ENCODE measurements around the gene TOR1AIP2. TPM values are rescaled to one million over a fixed set of nuclear protein-coding genes. Genes with fewer than 3 reads are reported as not detected.

Gene TOR1AIP2
- total RNA-seq, 1 experiment from 2014 or later = 73.9 TPM

DNA sequence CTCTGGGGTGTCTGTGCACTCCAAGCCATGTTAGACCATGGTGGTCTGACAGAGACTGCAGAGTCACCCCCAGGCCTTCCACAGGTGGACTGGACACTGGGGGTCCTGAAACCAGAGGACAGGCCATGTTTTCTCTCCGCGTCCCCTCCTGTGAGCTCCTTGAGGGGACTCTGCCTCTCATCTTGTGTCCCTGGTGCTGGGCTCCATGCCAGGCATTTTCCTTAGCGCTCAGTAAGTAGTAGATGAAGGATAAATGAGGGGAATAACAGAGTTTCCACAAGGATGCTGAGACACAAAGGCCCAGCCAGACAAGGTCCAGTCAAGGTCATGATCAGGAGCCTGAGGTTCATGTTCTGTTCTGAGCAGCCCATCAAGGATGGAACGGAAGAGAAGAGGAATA, 77.1 kb downstream of the TOR1AIP2 start:
- no peaks in the 10 kb centered on the region for H4K20me1 ChIP-seq (ENCODE audit: control insufficient read depth, insufficient read depth, insufficient read length)
- H3T11ph ChIP-seq (ENCODE audit: low read length) = no peak overlapping the region
- no peak overlapping the region for H3K23ac ChIP-seq (ENCODE audit: insufficient read length, low read depth, low read length)
- no peaks in the 10 kb centered on the region for H3K79me2 ChIP-seq (ENCODE audit: insufficient read depth, low read length)
- H3K27me3 ChIP-seq (ENCODE audit: insufficient read depth, low read length) = no peaks in the 10 kb centered on the region
- H4K5ac ChIP-seq (ENCODE audit: insufficient read length, low read depth, low read length) = no peak overlapping the region
- no peaks in the 10 kb centered on the region for H3K23me2 ChIP-seq (ENCODE audit: insufficient read length, low read depth, low read length, poor library complexity, severe bottlenecking)
- WGBS (ENCODE audit: extremely low coverage, insufficient read length, low lambda C conversion rate) = no CpG with 5 or more reads among the region's 4 CpGs
- Mint-ChIP-seq H3K27me3 (ENCODE audit: low read depth) (no peaks in the 10 kb centered on the region), H3K9me3 (peaks cover 0 to 3% of the 10 kb centered on the region in 2 experiments; a peak in 3 of 5 replicates), H3K4me1 (peaks cover 2 to 3% of the 10 kb centered on the region in 2 experiments; a peak in 1 of 4 replicates), H3K4me3 (no peak overlapping the region; a peak in 1 of 5 replicates), H3K36me3 (ENCODE audit: insufficient read depth in 1 of 3, low read depth in 3 of 3) (no peaks in the 10 kb centered on the region; a peak in 1 of 7 replicates), H3K27ac (no peak overlapping the region)
- H2BK15ac ChIP-seq (ENCODE audit: low read depth, low read length) = no peak overlapping the region
- no peak overlapping the region for H3K18ac ChIP-seq (ENCODE audit: insufficient read length, low read depth, low read length)
- H2AK5ac ChIP-seq (ENCODE audit: insufficient read length, low read length) = no peak overlapping the region
- H2BK12ac ChIP-seq (ENCODE audit: insufficient read length, low read depth, low read length) = no peak overlapping the region
- H3K56ac ChIP-seq (ENCODE audit: insufficient read length, low read depth, low read length) = no peak overlapping the region
- no peak overlapping the region for H2BK20ac ChIP-seq (ENCODE audit: low read depth, low read length, poor library complexity, severe bottlenecking)
- H3K4ac ChIP-seq (ENCODE audit: low read depth, low read length) = no peak overlapping the region
- H3K14ac ChIP-seq (ENCODE audit: insufficient read depth, low read length) = no peak overlapping the region
- no peak overlapping the region for H4K91ac ChIP-seq (ENCODE audit: insufficient read length, low read depth, low read length)
- H2BK5ac ChIP-seq (ENCODE audit: insufficient read length, low read length) = no peak overlapping the region
- H3K4me1 ChIP-seq (ENCODE audit: insufficient read depth, low read length) = no peaks in the 10 kb centered on the region
- H2BK120ac ChIP-seq (ENCODE audit: low read depth, low read length, poor library complexity, severe bottlenecking) = no peak overlapping the region
- H3K9ac ChIP-seq (ENCODE audit: extremely low read depth, insufficient read length, low read length) = no peak overlapping the region
- H3K9me3 ChIP-seq (ENCODE audit: control insufficient read depth, low read depth, low read length) = no peaks in the 10 kb centered on the region
- no peak for DNase-seq
- no peak overlapping the region for H3K4me2 ChIP-seq (ENCODE audit: insufficient read depth, insufficient read length, low read length)
- H3K27ac ChIP-seq (ENCODE audit: insufficient read length, low read depth, low read length) = no peak overlapping the region
- H3K79me1 ChIP-seq (ENCODE audit: insufficient read depth, low read depth, low read length, poor library complexity, severe bottlenecking) = no peaks in the 10 kb centered on the region
- TF ChIP-seq, protein P1, sequence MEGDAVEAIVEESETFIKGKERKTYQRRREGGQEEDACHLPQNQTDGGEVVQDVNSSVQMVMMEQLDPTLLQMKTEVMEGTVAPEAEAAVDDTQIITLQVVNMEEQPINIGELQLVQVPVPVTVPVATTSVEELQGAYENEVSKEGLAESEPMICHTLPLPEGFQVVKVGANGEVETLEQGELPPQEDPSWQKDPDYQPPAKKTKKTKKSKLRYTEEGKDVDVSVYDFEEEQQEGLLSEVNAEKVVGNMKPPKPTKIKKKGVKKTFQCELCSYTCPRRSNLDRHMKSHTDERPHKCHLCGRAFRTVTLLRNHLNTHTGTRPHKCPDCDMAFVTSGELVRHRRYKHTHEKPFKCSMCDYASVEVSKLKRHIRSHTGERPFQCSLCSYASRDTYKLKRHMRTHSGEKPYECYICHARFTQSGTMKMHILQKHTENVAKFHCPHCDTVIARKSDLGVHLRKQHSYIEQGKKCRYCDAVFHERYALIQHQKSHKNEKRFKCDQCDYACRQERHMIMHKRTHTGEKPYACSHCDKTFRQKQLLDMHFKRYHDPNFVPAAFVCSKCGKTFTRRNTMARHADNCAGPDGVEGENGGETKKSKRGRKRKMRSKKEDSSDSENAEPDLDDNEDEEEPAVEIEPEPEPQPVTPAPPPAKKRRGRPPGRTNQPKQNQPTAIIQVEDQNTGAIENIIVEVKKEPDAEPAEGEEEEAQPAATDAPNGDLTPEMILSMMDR (conservative IDR thresholded peaks at IDR 0.05) = no peak
- no peak overlapping the region for H4K8ac ChIP-seq (replicated peaks; ENCODE audit: insufficient read length, low read depth, low read length)
- H2AFZ ChIP-seq (ENCODE audit: low read length) = no peak overlapping the region

Data from H9 (cell line).